Astrocyte (in vitro differentiated cells and primary cell): ENCODE measurements around the gene RCAN2. TPM values are rescaled to one million over a fixed set of nuclear protein-coding genes. Genes with fewer than 3 reads are reported as not detected.

Experiments used
- DNase-seq: peaks from one replicate; pipeline ENCODE4 v3.0.0-alpha.2; 2010; ENCODE audit warnings: low read depth
- FAIRE-seq: peaks from 2 replicates; lab custom pipeline; 2011; peaks lifted over from hg19 to GRCh38; lab: Jason Lieb, UNC
- H2AFZ ChIP-seq: 2 replicates; pipeline ENCODE4 v1.6.0; 2012; ENCODE audit warnings: low read depth, low read length, inconsistent platforms
- H3K27ac ChIP-seq: 2 replicates; pipeline ENCODE4 v1.5.1; 2011; ENCODE audit warnings: low read depth, low read length, inconsistent platforms
- H3K27me3 ChIP-seq: 2 replicates; pipeline ENCODE4 v1.6.0; 2011; ENCODE audit warnings: low read length, inconsistent platforms; ENCODE audit not compliant: insufficient read depth
- H3K36me3 ChIP-seq: 2 replicates; pipeline ENCODE4 v1.5.1; 2011; ENCODE audit warnings: low read length, inconsistent platforms; ENCODE audit not compliant: insufficient read depth
- H3K4me1 ChIP-seq: 2 replicates; pipeline ENCODE4 v1.5.1; 2011; ENCODE audit warnings: low read length, inconsistent platforms; ENCODE audit not compliant: insufficient read depth
- H3K4me2 ChIP-seq: 2 replicates; pipeline ENCODE4 v1.6.0; 2012; ENCODE audit warnings: low read length, inconsistent platforms
- H3K4me3 ChIP-seq: 2 replicates; pipeline ENCODE4 v1.5.1; 2011; ENCODE audit warnings: low read depth, mild to moderate bottlenecking, low read length, inconsistent platforms; ENCODE audit not compliant: insufficient read depth
- H3K79me2 ChIP-seq: 2 replicates; pipeline ENCODE4 v1.6.0; 2012; ENCODE audit warnings: mild to moderate bottlenecking, low read length, inconsistent platforms; ENCODE audit not compliant: insufficient read depth
- H3K9ac ChIP-seq: 2 replicates; pipeline ENCODE4 v1.6.0; 2012; ENCODE audit warnings: mild to moderate bottlenecking, low read length, inconsistent platforms
- H3K9me3 ChIP-seq: 2 replicates; pipeline ENCODE4 v1.5.1; 2012; ENCODE audit warnings: low read depth, mild to moderate bottlenecking, low read length, inconsistent platforms; ENCODE audit not compliant: insufficient read depth
- H4K20me1 ChIP-seq: 2 replicates; pipeline ENCODE4 v1.6.0; 2012; ENCODE audit warnings: low read length, inconsistent platforms; ENCODE audit not compliant: insufficient read depth
- H3K27ac Mint-ChIP-seq: one replicate; pipeline ENCODE4 v1.8.0; 2021; ENCODE audit warnings: mild to moderate bottlenecking, mixed read lengths; ENCODE audit not compliant: unreplicated experiment
- H3K27me3 Mint-ChIP-seq: one replicate; pipeline ENCODE4 v1.8.0; 2021; ENCODE audit warnings: low read depth, mixed read lengths; ENCODE audit not compliant: unreplicated experiment
- H3K36me3 Mint-ChIP-seq: one replicate; pipeline ENCODE4 v1.8.0; 2021; ENCODE audit warnings: low read depth, mixed read lengths; ENCODE audit not compliant: unreplicated experiment
- H3K4me1 Mint-ChIP-seq: one replicate; pipeline ENCODE4 v1.8.0; 2021; ENCODE audit warnings: low read depth, mixed read lengths; ENCODE audit not compliant: unreplicated experiment
- H3K4me3 Mint-ChIP-seq: one replicate; pipeline ENCODE4 v1.8.0; 2021; ENCODE audit warnings: mild to moderate bottlenecking, moderate library complexity, mixed read lengths; ENCODE audit not compliant: unreplicated experiment
- H3K9me3 Mint-ChIP-seq: one replicate; pipeline ENCODE4 v1.8.0; 2021; ENCODE audit warnings: mild to moderate bottlenecking, mixed read lengths; ENCODE audit not compliant: unreplicated experiment
- EZH2 ChIP-seq: IDR thresholded peaks from 2 replicates; pipeline ENCODE4 v1.6.1; 2012; ENCODE audit warnings: mild to moderate bottlenecking, low read length, inconsistent platforms; ENCODE audit not compliant: insufficient read depth
- total RNA-seq: library from RNA; stranded (reverse); gene quantifications from 2 replicates; pipeline ENCODE4 v1.2.1, GENCODE V29; 2021
- TF ChIP-seq, protein P1 (sequence below): IDR thresholded peaks from 2 replicates; pipeline ENCODE4 v1.5.1; 2011; ENCODE audit warnings: low read depth, mild to moderate bottlenecking, inconsistent platforms, low read length, moderate library complexity; ENCODE audit not compliant: insufficient read depth

Gene RCAN2
- total RNA-seq, 1 donor from 2014 or later: 10.6 TPM

DNA sequence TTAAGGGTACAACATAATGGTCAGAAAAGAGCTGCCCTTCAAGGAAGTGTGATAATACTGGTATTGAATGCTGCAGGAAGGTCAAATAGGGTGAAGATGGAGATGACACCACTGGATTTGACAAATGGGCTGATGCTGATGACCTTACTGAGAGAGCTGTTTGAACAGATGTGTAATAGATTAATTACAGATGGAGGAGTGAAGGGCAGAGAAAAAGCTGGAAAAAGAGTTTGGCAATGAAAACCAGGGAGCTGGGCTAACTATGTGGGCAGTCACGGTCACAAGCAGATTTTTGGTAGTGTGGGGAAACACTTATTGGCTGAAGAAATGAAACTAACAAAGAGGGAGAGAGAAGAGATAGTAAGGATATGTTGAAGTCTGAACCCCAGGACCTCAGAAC lies 236.9 kb downstream of the RCAN2 start:
- H3K36me3 ChIP-seq: no peaks in the 10 kb centered on the region
- Mint-ChIP-seq H3K27me3 (no peaks in the 10 kb centered on the region), H3K9me3 (no peaks in the 10 kb centered on the region), H3K36me3 (no peaks in the 10 kb centered on the region), H3K27ac (no peak overlapping the region), H3K4me3 (no peak overlapping the region), H3K4me1 (no peaks in the 10 kb centered on the region)
- no peak for DNase-seq
- H3K4me3 ChIP-seq: no peak overlapping the region
- no peaks in the 10 kb centered on the region for H3K4me1 ChIP-seq
- peaks cover 2% of the 10 kb centered on the region for H3K27me3 ChIP-seq
- no peaks in the 10 kb centered on the region for H3K79me2 ChIP-seq
- no peak overlapping the region for H3K4me2 ChIP-seq
- no peak for TF ChIP-seq EZH2
- TF ChIP-seq, protein P1, sequence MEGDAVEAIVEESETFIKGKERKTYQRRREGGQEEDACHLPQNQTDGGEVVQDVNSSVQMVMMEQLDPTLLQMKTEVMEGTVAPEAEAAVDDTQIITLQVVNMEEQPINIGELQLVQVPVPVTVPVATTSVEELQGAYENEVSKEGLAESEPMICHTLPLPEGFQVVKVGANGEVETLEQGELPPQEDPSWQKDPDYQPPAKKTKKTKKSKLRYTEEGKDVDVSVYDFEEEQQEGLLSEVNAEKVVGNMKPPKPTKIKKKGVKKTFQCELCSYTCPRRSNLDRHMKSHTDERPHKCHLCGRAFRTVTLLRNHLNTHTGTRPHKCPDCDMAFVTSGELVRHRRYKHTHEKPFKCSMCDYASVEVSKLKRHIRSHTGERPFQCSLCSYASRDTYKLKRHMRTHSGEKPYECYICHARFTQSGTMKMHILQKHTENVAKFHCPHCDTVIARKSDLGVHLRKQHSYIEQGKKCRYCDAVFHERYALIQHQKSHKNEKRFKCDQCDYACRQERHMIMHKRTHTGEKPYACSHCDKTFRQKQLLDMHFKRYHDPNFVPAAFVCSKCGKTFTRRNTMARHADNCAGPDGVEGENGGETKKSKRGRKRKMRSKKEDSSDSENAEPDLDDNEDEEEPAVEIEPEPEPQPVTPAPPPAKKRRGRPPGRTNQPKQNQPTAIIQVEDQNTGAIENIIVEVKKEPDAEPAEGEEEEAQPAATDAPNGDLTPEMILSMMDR: no peak
- H4K20me1 ChIP-seq: no peaks in the 10 kb centered on the region
- no peak for FAIRE-seq
- no peak overlapping the region for H3K9ac ChIP-seq
- H2AFZ ChIP-seq: no peak overlapping the region
- no peaks in the 10 kb centered on the region for H3K9me3 ChIP-seq
- no peak overlapping the region for H3K27ac ChIP-seq

DNA sequence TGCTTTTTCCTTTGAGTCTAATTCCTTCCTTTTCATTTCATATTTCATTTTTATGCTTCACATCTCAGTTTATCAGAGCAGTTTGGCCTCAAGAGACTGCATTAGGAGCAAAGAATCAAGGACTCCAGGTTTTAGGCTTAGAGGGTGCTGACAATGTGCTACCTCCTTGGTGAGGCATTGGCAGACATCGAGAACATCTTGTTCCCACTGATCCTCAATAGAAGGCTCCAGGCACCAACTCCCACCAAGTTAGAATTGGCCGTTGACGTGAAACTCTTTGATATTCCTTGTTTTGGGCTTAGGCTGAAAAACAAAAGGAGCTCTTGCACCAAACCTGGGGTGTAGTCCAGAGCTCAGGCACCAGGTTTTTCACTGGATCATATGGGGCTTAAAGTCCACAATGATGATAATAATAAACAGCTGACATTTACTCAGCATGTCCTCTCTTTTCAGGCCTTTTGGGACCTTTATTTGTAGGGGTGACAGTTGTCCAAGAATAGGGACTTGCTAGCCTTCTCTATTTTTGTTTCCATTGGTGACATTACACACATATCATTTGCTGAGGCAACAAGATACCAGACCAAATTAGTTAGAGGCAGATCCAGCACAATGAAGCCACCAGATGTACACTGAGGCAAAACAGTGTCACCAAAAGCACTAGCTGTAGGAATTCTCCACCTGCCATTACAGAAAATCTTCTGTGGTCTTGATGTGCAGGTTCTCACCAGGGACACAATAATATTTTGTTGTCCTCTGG lies 239.5 kb downstream of the RCAN2 start:
- H3K4me3 ChIP-seq: no peak overlapping the region
- no peak overlapping the region for H3K27ac Mint-ChIP-seq
- H3K36me3 ChIP-seq: no peaks in the 10 kb centered on the region
- DNase-seq (no peak), FAIRE-seq (no peak)
- H4K20me1 ChIP-seq: no peaks in the 10 kb centered on the region
- H3K9ac ChIP-seq: no peak overlapping the region
- H3K4me2 ChIP-seq: no peak overlapping the region
- H3K27ac ChIP-seq: no peak overlapping the region
- no peak overlapping the region for H3K4me3 Mint-ChIP-seq
- H3K4me1 Mint-ChIP-seq: no peaks in the 10 kb centered on the region
- no peaks in the 10 kb centered on the region for H3K27me3 Mint-ChIP-seq
- H3K9me3 ChIP-seq: no peaks in the 10 kb centered on the region
- no peak for TF ChIP-seq EZH2
- TF ChIP-seq, protein P1: no peak
- H3K4me1 ChIP-seq: no peaks in the 10 kb centered on the region
- H3K36me3 Mint-ChIP-seq: no peaks in the 10 kb centered on the region
- H2AFZ ChIP-seq: no peak overlapping the region
- no peaks in the 10 kb centered on the region for H3K79me2 ChIP-seq
- no peaks in the 10 kb centered on the region for H3K9me3 Mint-ChIP-seq
- peaks cover 2% of the 10 kb centered on the region for H3K27me3 ChIP-seq

GRCh38 chr6:46248143-46248542 lies 243.1 kb downstream of the RCAN2 start:
- Mint-ChIP-seq H3K9me3 (peaks cover 2% of the 10 kb centered on the region), H3K36me3 (no peaks in the 10 kb centered on the region), H3K4me3 (no peak overlapping the region), H3K27ac (no peak overlapping the region), H3K27me3 (no peaks in the 10 kb centered on the region), H3K4me1 (no peaks in the 10 kb centered on the region)
- Histone ChIP-seq H3K4me3 (no peak overlapping the region), H3K27me3 (peaks cover under 1% of the 10 kb centered on the region), H3K9ac (no peak overlapping the region), H3K4me1 (no peaks in the 10 kb centered on the region), H2AFZ (no peak overlapping the region), H3K4me2 (no peak overlapping the region), H3K79me2 (no peaks in the 10 kb centered on the region), H3K36me3 (no peaks in the 10 kb centered on the region), H3K9me3 (no peaks in the 10 kb centered on the region), H3K27ac (no peak overlapping the region), H4K20me1 (no peaks in the 10 kb centered on the region)
- no peak for DNase-seq
- FAIRE-seq: no peak
- TF ChIP-seq, protein P1: no peak
- no peak for TF ChIP-seq EZH2
